Type B pancreatic cell (in vitro differentiated cells): Measurements from ENCODE around the gene RNFT2. TPM values are rescaled to one million over a fixed set of nuclear protein-coding genes. Genes with fewer than 3 reads are reported as not detected.

Experiments used
- DNase-seq: peaks from one replicate; pipeline ENCODE4 v3.0.0; 2021; ENCODE audit warnings: mixed read lengths; ENCODE audit not compliant: unreplicated experiment; ENCODE audit errors: extremely low spot score
- H3K27ac Mint-ChIP-seq: 2 replicates; pipeline ENCODE4 v1.8.0; 2021; ENCODE audit warnings: mild to moderate bottlenecking, mixed read lengths
- H3K27me3 Mint-ChIP-seq: 2 replicates; pipeline ENCODE4 v1.8.0; 2021; ENCODE audit warnings: mixed read lengths
- H3K36me3 Mint-ChIP-seq: 2 replicates; pipeline ENCODE4 v1.8.0; 2021; ENCODE audit warnings: mixed read lengths
- H3K4me1 Mint-ChIP-seq: one replicate; pipeline ENCODE4 v1.8.0; 2021; ENCODE audit warnings: mixed read lengths; ENCODE audit not compliant: unreplicated experiment
- H3K4me3 Mint-ChIP-seq: 2 replicates; pipeline ENCODE4 v1.8.0; 2021; ENCODE audit warnings: mild to moderate bottlenecking, mixed read lengths
- H3K9me3 Mint-ChIP-seq: 2 replicates; pipeline ENCODE4 v1.8.0; 2021; ENCODE audit warnings: mixed read lengths
- long read RNA-seq: library from polyadenylated mRNA; unstranded; transcript quantifications from one replicate; pipeline ENCODE4 v2.0.0, GENCODE V29; 2020
- total RNA-seq: library from RNA; stranded (reverse); gene quantifications from 2 replicates; pipeline ENCODE4 v1.2.1, GENCODE V29; 2021; ENCODE audit warnings: low replicate concordance
- TF ChIP-seq, protein P1 (sequence below): fragments of 200-600 bp; sonication (generic); conservative IDR thresholded peaks from 2 replicates; pipeline ENCODE4 v1.5.0; 2021; ENCODE audit warnings: antibody characterized with exemption, mild to moderate bottlenecking

RNFT2 gene, protein sequence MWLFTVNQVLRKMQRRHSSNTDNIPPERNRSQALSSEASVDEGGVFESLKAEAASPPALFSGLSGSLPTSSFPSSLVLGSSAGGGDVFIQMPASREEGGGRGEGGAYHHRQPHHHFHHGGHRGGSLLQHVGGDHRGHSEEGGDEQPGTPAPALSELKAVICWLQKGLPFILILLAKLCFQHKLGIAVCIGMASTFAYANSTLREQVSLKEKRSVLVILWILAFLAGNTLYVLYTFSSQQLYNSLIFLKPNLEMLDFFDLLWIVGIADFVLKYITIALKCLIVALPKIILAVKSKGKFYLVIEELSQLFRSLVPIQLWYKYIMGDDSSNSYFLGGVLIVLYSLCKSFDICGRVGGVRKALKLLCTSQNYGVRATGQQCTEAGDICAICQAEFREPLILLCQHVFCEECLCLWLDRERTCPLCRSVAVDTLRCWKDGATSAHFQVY
- total RNA-seq: 8.7 and 25.0 TPM in 2 replicates
- long read RNA-seq, partial matches to known transcripts: 0 of 1 reads
- long read RNA-seq, other reads (novel, unspliced or antisense): 1 of 1 reads

DNA sequence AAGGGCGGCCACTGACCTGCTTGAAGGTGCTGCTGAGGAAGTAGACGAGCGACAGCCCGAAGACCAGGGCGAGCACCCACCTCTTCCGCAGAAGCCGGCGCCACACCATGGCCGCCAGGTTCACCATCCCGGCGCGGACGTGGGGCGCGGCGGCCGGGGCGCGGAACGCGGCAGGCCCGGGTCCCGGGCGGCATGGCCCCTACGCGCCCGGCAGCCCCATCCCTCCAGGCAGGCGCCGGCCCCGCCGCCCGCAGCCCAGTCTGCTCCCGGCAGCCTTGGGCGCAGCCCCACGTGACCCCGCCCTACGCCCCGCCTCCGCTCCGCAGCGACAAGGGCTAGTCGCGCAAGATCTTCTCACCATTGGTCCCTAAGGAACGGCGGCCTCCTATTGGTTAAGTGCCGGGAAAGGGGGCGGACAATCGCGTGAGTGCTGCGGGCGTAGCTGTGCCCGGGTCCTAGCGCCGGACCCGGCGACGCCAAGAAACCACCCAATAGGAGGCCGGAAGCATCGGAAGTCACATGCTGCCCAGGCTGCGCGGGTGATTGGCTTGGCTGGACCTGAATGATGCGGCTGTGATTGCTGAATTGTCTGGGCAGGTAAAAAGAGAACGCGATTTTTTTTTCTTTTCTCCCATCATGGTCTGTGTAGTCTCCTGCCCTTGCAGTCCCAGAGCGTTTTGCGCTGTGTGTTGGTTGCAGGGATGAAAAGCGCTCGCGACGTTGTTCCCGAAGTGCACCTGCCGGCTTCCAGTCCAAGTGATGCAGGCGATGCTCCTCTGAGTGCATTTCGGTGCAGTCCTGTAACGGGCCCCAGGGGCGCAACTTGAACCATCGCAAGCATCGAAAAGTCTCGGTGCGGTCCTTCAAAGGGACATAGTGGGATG lies at the start of gene RNFT2, which contains the start of gene SPRING1:
Gene RNFT2, plus strand, starts transcription at position 542 of the 884 bp plus-strand sequence. CDS start 2,183 bp downstream, outside the sequence.
Gene SPRING1, minus strand, starts transcription at position 296 of the 884 bp plus-strand sequence. Its CDS starts 169 bp downstream, at position 127.
- peaks cover 9% of the 10 kb centered on the region for H3K36me3 Mint-ChIP-seq
- H3K9me3 Mint-ChIP-seq: no peaks in the 10 kb centered on the region
- H3K4me3 Mint-ChIP-seq: peak within 1 kb of the TSS; percentile 97
- peak; percentile 99 for DNase-seq
- H3K27me3 Mint-ChIP-seq: no peaks in the 10 kb centered on the region
- TF ChIP-seq, protein P1, sequence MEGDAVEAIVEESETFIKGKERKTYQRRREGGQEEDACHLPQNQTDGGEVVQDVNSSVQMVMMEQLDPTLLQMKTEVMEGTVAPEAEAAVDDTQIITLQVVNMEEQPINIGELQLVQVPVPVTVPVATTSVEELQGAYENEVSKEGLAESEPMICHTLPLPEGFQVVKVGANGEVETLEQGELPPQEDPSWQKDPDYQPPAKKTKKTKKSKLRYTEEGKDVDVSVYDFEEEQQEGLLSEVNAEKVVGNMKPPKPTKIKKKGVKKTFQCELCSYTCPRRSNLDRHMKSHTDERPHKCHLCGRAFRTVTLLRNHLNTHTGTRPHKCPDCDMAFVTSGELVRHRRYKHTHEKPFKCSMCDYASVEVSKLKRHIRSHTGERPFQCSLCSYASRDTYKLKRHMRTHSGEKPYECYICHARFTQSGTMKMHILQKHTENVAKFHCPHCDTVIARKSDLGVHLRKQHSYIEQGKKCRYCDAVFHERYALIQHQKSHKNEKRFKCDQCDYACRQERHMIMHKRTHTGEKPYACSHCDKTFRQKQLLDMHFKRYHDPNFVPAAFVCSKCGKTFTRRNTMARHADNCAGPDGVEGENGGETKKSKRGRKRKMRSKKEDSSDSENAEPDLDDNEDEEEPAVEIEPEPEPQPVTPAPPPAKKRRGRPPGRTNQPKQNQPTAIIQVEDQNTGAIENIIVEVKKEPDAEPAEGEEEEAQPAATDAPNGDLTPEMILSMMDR: peak; percentile 62
- peak within 1 kb of the TSS; percentile 82 for H3K27ac Mint-ChIP-seq
- peaks cover 15% of the 10 kb centered on the region for H3K4me1 Mint-ChIP-seq

DNA sequence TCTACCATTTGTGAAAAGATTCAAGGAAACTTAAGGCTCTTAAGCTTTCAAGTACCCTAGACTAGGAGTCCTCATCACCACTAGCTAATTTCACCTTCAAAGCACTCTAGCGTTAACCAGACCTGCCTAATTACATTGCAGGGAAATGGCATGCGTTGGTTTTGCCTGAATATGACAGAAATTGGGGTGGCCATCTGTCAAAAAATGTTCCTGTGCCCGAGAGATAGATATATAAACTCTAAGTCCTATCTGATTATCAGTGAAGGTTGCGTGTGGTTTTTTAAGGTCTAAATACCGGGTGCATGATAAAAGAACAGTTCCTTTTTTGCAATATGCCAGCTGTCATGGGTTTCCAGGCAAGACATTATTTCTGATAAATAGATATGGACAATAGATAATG lies 48.6 kb upstream of the RNFT2 start:
- H3K9me3 Mint-ChIP-seq: no peaks in the 10 kb centered on the region
- H3K4me3 Mint-ChIP-seq: no peak overlapping the region
- H3K27ac Mint-ChIP-seq: no peak overlapping the region
- peaks cover 15% of the 10 kb centered on the region for H3K4me1 Mint-ChIP-seq
- H3K36me3 Mint-ChIP-seq: no peaks in the 10 kb centered on the region
- DNase-seq: no peak
- TF ChIP-seq, protein P1: no peak
- H3K27me3 Mint-ChIP-seq: peaks cover 37% of the 10 kb centered on the region

DNA sequence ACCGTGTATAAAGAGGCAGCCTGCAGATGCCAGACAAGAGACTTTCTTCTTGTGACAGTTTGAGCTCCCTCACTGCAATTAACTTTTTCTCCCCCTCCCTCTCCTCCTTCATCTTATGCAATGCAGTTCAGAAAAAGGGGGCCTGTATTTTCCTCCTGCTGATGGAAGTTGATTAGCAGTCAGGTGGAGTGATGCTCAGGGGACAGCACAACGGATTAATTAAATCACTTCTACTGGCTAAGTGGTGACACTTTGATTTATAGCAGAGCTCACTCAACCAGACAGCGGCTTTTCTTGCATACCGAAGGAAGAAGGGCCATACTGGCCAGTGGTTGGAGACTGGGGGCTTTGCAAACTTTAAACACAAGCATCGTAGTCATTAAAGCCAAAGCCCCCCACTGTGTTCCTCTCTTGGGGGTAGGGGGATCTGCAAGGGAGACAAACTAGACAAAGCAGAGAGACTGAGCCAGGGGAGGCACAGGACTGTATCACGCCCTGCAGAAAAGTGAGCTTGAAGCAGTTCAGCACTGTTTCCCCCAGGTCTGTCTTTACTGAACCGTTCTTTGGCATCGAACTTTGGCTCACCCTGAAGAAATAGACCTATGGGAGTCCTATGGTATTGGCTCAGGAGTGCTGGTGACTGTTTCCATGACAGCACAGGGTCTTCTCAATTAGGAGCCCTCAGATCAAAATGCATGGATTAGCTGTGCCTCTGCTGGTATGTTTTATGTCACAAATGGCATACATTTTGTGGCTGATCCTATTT lies 48.0 kb upstream of the RNFT2 start:
- H3K4me3 Mint-ChIP-seq: no peak overlapping the region
- no peaks in the 10 kb centered on the region for H3K36me3 Mint-ChIP-seq
- H3K9me3 Mint-ChIP-seq: no peaks in the 10 kb centered on the region
- TF ChIP-seq, protein P1: no peak
- no peak for DNase-seq
- peaks cover 43% of the 10 kb centered on the region for H3K27me3 Mint-ChIP-seq
- H3K4me1 Mint-ChIP-seq: peaks cover 15% of the 10 kb centered on the region
- no peak overlapping the region for H3K27ac Mint-ChIP-seq

DNA sequence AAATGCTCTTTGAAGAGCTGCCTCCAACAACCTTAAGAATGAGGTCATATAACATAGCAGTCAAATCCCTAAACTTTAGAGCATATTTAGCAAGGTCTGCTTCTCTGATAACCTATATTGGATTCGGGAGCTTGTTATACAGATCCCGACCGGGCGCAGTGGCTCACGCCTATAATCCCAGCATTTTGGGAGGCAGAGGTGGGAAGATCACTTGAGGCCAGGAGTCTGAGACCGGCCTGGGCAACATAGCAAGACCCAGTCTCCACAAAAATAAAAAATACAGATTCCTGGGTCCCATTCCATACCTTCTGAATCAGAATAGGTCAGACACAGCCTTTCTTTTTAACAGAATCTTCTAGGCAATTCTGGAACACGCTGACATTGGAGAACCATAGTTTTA lies 46.9 kb upstream of the RNFT2 start:
- Mint-ChIP-seq H3K27me3 (peaks cover 49% of the 10 kb centered on the region), H3K36me3 (no peaks in the 10 kb centered on the region), H3K9me3 (no peaks in the 10 kb centered on the region), H3K27ac (no peak overlapping the region), H3K4me1 (peaks cover 18% of the 10 kb centered on the region), H3K4me3 (no peak overlapping the region)
- no peak for DNase-seq
- TF ChIP-seq, protein P1: no peak

DNA sequence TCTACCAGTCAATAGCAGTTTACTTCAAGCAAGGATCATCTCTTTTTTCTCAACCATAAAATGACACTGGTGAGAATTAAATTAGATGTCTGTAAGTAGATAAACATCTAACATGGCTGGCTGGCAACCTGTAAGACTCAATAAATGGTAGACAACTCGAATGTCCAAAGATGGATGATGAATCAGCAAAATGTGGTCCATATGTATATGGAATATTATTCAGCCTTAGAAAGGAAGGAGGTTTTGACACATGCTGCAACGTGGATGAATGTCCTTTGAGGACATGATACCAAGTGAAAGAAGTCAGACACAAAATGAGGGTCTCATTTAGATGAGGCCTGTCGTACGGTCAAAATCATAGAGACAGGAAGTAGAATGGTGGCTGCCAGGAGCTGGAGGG lies 46.5 kb upstream of the RNFT2 start:
- Mint-ChIP-seq H3K4me3 (no peak overlapping the region), H3K36me3 (no peaks in the 10 kb centered on the region), H3K27ac (no peak overlapping the region), H3K9me3 (no peaks in the 10 kb centered on the region), H3K27me3 (peaks cover 49% of the 10 kb centered on the region), H3K4me1 (peaks cover 22% of the 10 kb centered on the region)
- DNase-seq: no peak
- TF ChIP-seq, protein P1: no peak
